K562 (cell line): ENCODE data around the gene CHEK2.

Experiments
- GATA2 ChIP-seq: sonication (generic); formaldehyde crosslinking; IDR thresholded peaks from 2 replicates; pipeline ENCODE4 v1.4.0; 2020; ENCODE audit warnings: mild to moderate bottlenecking, missing genetic modification reagents
- MEIS2 ChIP-seq: fragments of 450-650 bp; IDR thresholded peaks from 2 replicates; pipeline ENCODE4 v1.6.1; 2014; ENCODE audit warnings: mild to moderate bottlenecking; ENCODE audit not compliant: partially characterized antibody
- MXI1 ChIP-seq: IDR thresholded peaks from 2 replicates; pipeline ENCODE4 v1.6.1; 2011; ENCODE audit warnings: low read depth, mild to moderate bottlenecking, improper control_type of control experiment, low read length
- RB1 ChIP-seq: fragments of 450-650 bp; IDR thresholded peaks from 2 replicates; pipeline ENCODE4 v1.6.1; 2017; ENCODE audit warnings: low read depth, mild to moderate bottlenecking
- TF ChIP-seq, protein P1 (sequence below), 2 experiments: fragments of 450-650 bp in 1 of 2; sonication (generic) in 1 of 2; formaldehyde crosslinking; conservative IDR thresholded peaks; 2 replicates each; pipeline versions ENCODE4 v1.4.0 to v1.8.1; 2020 to 2022; ENCODE audit warnings: mild to moderate bottlenecking in 1 of 2, missing genetic modification reagents in 1 of 2
- TF ChIP-seq, protein P2 (sequence below): fragments of 450-650 bp; IDR thresholded peaks from 2 replicates; pipeline ENCODE4 v1.6.1; 2017; ENCODE audit warnings: mild to moderate bottlenecking, moderate library complexity

GRCh38 chr22:28730179-28730578 lies 11.4 kb downstream of the CHEK2 start:
- TF ChIP-seq GATA2, result no peak
- TF ChIP-seq, protein P1, sequence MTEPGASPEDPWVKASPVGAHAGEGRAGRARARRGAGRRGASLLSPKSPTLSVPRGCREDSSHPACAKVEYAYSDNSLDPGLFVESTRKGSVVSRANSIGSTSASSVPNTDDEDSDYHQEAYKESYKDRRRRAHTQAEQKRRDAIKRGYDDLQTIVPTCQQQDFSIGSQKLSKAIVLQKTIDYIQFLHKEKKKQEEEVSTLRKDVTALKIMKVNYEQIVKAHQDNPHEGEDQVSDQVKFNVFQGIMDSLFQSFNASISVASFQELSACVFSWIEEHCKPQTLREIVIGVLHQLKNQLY (CRISPR knock-in tag; conservative IDR thresholded peaks at IDR 0.05), result no peak
- TF ChIP-seq, protein P2, sequence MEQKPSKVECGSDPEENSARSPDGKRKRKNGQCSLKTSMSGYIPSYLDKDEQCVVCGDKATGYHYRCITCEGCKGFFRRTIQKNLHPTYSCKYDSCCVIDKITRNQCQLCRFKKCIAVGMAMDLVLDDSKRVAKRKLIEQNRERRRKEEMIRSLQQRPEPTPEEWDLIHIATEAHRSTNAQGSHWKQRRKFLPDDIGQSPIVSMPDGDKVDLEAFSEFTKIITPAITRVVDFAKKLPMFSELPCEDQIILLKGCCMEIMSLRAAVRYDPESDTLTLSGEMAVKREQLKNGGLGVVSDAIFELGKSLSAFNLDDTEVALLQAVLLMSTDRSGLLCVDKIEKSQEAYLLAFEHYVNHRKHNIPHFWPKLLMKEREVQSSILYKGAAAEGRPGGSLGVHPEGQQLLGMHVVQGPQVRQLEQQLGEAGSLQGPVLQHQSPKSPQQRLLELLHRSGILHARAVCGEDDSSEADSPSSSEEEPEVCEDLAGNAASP, result no peak
- no peak for TF ChIP-seq MXI1
- TF ChIP-seq MEIS2, result no peak
- TF ChIP-seq RB1, result no peak
